NT2/D1 (cell line): ENCODE data around the gene SURF2.

ENCODE experiments used
- DNase-seq: peaks from one replicate; pipeline ENCODE4 v3.0.0-alpha.2; 2011; ENCODE audit warnings: low read depth, low spot score
- H3K27me3 ChIP-seq: 2 replicates; pipeline ENCODE4 v1.6.0; 2011; ENCODE audit warnings: mild to moderate bottlenecking; ENCODE audit not compliant: insufficient read length, insufficient read depth
- H3K36me3 ChIP-seq: 2 replicates; pipeline ENCODE4 v1.6.1; 2011; ENCODE audit warnings: mild to moderate bottlenecking, low read length, mixed read lengths; ENCODE audit not compliant: insufficient read depth, insufficient read length
- H3K4me1 ChIP-seq: 2 replicates; pipeline ENCODE4 v1.5.1; 2011; ENCODE audit not compliant: insufficient read depth, insufficient read length
- H3K4me3 ChIP-seq: 2 replicates; pipeline ENCODE4 v1.5.1; 2011; ENCODE audit warnings: low read depth; ENCODE audit not compliant: insufficient read length
- H3K9ac ChIP-seq: 2 replicates; pipeline ENCODE4 v1.6.0; 2011; ENCODE audit warnings: low read depth; ENCODE audit not compliant: insufficient read length
- H3K9me3 ChIP-seq: 2 replicates; pipeline ENCODE4 v1.5.1; 2011; ENCODE audit warnings: mild to moderate bottlenecking, low read length; ENCODE audit not compliant: insufficient read depth
- SUZ12 ChIP-seq: IDR thresholded peaks from 2 replicates; pipeline ENCODE4 v1.6.1; 2011; ENCODE audit not compliant: insufficient read length, insufficient read depth; ENCODE audit errors: extremely low read depth
- YY1 ChIP-seq: IDR thresholded peaks from 2 replicates; pipeline ENCODE4 v1.6.1; 2011; ENCODE audit not compliant: insufficient read length, insufficient read depth
- ZNF274 ChIP-seq: IDR thresholded peaks from 2 replicates; pipeline ENCODE4 v1.6.1; 2011; ENCODE audit warnings: mild to moderate bottlenecking, low read depth, low read length

The SURF2 gene

GRCh38 chr9:133359399-133360175, 3.2 kb downstream of the SURF2 start:
- peak overlapping the region; percentile 18 for H3K9ac ChIP-seq
- no peak overlapping the region for H3K4me3 ChIP-seq
- no peak for DNase-seq
- H3K4me1 ChIP-seq, result peaks cover 18% of the 10 kb centered on the region
- no peaks in the 10 kb centered on the region for H3K27me3 ChIP-seq
- no peak for TF ChIP-seq SUZ12
- no peak for TF ChIP-seq ZNF274
- no peak for TF ChIP-seq YY1
- no peaks in the 10 kb centered on the region for H3K9me3 ChIP-seq
- peaks cover 79% of the 10 kb centered on the region for H3K36me3 ChIP-seq

GRCh38 chr9:133360400-133361393, 4.3 kb downstream of the SURF2 start:
- Histone ChIP-seq H3K4me3 (no peak overlapping the region), H3K27me3 (no peaks in the 10 kb centered on the region), H3K4me1 (peaks cover 15% of the 10 kb centered on the region), H3K9ac (no peak overlapping the region), H3K9me3 (no peaks in the 10 kb centered on the region), H3K36me3 (peaks cover 85% of the 10 kb centered on the region)
- TF ChIP-seq SUZ12, result no peak
- no peak for TF ChIP-seq YY1
- no peak for TF ChIP-seq ZNF274
- DNase-seq, result no peak

- DNase-seq, result no peak
- H3K4me1 ChIP-seq, result peaks cover 15% of the 10 kb centered on the region
- H3K9me3 ChIP-seq, result no peaks in the 10 kb centered on the region
- TF ChIP-seq ZNF274 (no peak), YY1 (no peak), SUZ12 (no peak)
- no peak overlapping the region for H3K9ac ChIP-seq
- no peak overlapping the region for H3K4me3 ChIP-seq
- no peaks in the 10 kb centered on the region for H3K27me3 ChIP-seq
- H3K36me3 ChIP-seq, result peaks cover 94% of the 10 kb centered on the region
Observed at GRCh38 chr9:133361507-133362092, 5.2 kb downstream of the SURF2 start.

DNA sequence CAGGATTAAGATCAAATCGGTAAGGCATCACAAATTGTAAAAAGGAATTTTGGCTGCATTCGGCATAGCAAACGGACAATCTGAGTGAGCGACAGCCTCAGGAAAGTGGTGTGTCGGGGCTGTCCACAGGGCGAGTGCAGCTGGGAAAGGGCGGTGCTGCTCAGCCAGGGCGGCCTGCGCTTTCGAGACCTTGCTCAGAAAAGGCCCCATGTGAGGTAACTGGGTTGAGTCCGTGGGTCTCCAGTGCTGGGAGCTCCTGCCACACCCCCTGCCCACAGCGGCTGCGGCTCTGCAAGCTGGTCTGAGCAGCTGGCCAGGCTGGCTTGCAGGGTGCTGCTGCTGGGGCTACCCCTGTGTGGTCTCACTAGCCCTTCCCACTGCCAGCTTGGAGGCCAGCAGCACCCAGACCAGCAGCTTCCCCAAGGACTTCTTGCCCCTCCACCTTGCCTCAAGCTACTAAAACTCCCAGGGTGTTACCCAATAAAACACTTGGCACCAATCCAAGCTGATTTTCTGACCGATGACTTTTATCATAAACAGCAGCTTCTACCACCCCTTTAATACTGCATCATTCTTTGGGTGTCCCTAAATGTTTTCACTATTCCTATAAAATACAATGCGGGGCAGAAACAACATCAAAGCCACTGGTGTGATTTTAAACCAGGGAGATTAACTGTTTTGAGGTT, 6.2 kb downstream of the SURF2 start:
- peaks cover 15% of the 10 kb centered on the region for H3K4me1 ChIP-seq
- H3K27me3 ChIP-seq, result no peaks in the 10 kb centered on the region
- H3K9me3 ChIP-seq, result no peaks in the 10 kb centered on the region
- no peak for DNase-seq
- peaks cover 97% of the 10 kb centered on the region for H3K36me3 ChIP-seq
- no peak for TF ChIP-seq SUZ12
- no peak overlapping the region for H3K4me3 ChIP-seq
- no peak overlapping the region for H3K9ac ChIP-seq

- Histone ChIP-seq H3K27me3 (no peaks in the 10 kb centered on the region), H3K9ac (no peak overlapping the region), H3K4me3 (no peak overlapping the region), H3K36me3 (peaks cover 97% of the 10 kb centered on the region), H3K4me1 (peaks cover 2% of the 10 kb centered on the region), H3K9me3 (no peaks in the 10 kb centered on the region)
- DNase-seq, result no peak
- TF ChIP-seq SUZ12 (no peak), ZNF274 (no peak), YY1 (no peak)
Observed at GRCh38 chr9:133366435-133366834, 10.1 kb downstream of the SURF2 start.

DNA sequence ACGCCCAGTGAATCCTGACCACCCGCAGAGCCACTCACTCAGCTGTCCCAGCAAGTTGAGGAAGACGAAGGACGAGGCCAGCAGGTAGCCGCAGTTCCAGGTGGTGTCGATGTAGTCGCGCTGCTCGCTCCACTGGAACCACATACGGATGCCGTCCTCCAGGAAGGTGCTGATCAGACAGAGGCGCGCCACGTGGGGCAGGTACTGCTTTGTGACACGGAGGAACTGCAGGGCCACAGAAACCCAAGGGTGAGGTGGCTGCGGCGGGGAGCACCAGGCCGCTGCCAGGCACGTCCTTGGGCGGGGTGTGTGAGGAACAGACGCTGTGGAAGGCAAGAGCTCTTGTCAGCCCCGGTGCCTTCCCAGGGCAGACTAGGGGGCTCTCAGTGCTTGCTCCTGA, 10.9 kb downstream of the SURF2 start:
- no peak for DNase-seq
- Histone ChIP-seq H3K4me1 (peaks cover 2% of the 10 kb centered on the region), H3K9me3 (no peaks in the 10 kb centered on the region), H3K4me3 (no peak overlapping the region), H3K27me3 (no peaks in the 10 kb centered on the region), H3K36me3 (peaks cover 97% of the 10 kb centered on the region), H3K9ac (no peak overlapping the region)
- no peak for TF ChIP-seq ZNF274
- no peak for TF ChIP-seq YY1
- TF ChIP-seq SUZ12, result no peak
